Measurements from ENCODE around the gene CBX4.

DNA sequence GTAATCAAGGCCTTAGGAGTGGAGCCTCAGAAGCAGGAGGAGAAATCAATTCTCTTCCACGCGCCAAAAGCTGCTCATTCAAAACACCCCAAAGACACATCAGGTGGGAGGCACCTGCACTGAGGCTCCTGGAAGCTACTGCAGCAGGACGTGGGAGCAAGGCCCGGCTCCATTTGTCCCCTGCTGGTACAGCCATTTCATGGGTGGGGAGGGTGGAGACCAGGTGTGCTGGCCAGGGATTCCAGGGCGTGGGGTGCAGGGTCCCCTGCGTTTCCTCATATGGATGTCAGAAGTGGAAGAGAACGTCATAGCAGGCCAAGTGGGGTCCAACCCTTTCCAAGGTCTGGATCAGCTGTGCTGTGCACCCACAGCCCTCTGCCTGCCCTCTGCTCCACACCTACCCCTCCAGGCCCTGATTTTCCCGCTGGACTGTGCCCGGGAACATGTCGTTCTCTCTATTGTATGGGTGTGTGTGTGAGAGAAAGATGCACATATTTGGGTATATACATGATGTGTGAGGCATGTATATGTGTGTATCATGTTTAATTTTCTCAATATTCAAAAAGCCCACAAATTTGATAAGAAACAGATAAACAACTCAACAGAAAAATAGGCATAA lies 39.2 kb upstream of the CBX4 start:
- TF ChIP-seq, protein P1, sequence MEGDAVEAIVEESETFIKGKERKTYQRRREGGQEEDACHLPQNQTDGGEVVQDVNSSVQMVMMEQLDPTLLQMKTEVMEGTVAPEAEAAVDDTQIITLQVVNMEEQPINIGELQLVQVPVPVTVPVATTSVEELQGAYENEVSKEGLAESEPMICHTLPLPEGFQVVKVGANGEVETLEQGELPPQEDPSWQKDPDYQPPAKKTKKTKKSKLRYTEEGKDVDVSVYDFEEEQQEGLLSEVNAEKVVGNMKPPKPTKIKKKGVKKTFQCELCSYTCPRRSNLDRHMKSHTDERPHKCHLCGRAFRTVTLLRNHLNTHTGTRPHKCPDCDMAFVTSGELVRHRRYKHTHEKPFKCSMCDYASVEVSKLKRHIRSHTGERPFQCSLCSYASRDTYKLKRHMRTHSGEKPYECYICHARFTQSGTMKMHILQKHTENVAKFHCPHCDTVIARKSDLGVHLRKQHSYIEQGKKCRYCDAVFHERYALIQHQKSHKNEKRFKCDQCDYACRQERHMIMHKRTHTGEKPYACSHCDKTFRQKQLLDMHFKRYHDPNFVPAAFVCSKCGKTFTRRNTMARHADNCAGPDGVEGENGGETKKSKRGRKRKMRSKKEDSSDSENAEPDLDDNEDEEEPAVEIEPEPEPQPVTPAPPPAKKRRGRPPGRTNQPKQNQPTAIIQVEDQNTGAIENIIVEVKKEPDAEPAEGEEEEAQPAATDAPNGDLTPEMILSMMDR (IDR thresholded peaks at IDR 0.05): no peak
- TF ChIP-seq POLR2A (IDR thresholded peaks at IDR 0.05) (no peak), EP300 (IDR thresholded peaks at IDR 0.05) (no peak)
